Sigmoid colon (tissue), 3 donors: ENCODE data around the gene CSE1L.

Experiments
- POLR2A ChIP-seq, 2 donors: fragments of 450-650 bp; IDR thresholded peaks; one replicate each; pipeline ENCODE4 v1.6.1; 2016; ENCODE audit warnings: antibody characterized with exemption in 2 of 2, mild to moderate bottlenecking in 2 of 2, moderate library complexity in 2 of 2
- TF ChIP-seq, protein P1 (sequence below), 4 experiments: fragments of 450-650 bp in 3 of 4; fragments of 200-600 bp in 1 of 4; IDR thresholded peaks; one replicate each; pipeline ENCODE4 v1.5.1; 2016 to 2019; ENCODE audit warnings: antibody characterized with exemption in 4 of 4, mild to moderate bottlenecking in 3 of 4, moderate library complexity in 2 of 4

DNA sequence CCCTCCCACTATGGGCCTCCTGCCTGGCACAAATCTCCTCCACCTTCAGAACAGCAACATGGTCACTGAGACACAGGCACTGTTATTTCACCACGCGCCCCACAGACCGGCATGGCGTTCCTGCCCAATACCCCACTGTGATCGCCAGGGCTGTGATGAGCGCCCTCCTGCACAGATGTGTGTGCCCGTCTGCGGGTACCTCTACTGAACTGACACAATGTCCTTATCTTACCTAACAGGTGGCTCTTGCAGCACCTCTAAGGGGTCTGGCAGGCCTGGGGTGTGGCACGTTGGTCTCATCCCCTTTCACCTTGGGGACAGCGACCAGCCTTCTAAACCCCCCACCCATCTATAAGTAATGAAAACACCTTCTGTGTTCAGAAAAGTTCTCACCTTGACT is 77.9 kb downstream of the CSE1L start:
- no peak for TF ChIP-seq POLR2A (IDR thresholded peaks at IDR 0.05)
- TF ChIP-seq, protein P1, sequence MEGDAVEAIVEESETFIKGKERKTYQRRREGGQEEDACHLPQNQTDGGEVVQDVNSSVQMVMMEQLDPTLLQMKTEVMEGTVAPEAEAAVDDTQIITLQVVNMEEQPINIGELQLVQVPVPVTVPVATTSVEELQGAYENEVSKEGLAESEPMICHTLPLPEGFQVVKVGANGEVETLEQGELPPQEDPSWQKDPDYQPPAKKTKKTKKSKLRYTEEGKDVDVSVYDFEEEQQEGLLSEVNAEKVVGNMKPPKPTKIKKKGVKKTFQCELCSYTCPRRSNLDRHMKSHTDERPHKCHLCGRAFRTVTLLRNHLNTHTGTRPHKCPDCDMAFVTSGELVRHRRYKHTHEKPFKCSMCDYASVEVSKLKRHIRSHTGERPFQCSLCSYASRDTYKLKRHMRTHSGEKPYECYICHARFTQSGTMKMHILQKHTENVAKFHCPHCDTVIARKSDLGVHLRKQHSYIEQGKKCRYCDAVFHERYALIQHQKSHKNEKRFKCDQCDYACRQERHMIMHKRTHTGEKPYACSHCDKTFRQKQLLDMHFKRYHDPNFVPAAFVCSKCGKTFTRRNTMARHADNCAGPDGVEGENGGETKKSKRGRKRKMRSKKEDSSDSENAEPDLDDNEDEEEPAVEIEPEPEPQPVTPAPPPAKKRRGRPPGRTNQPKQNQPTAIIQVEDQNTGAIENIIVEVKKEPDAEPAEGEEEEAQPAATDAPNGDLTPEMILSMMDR (IDR thresholded peaks at IDR 0.05) = no peak
